GM19328 (cell line): ENCODE measurements around the gene ARHGDIB.
A peak's percentile ranks its signal among the peaks of the same experiment; 100 is the strongest.

Experiments used
- ATAC-seq: cut with Tn5 transposase; IDR thresholded peaks from one replicate; pipeline ENCODE4 v1.9.1; 2021; ENCODE audit warnings: mild to moderate bottlenecking, moderate library complexity; ENCODE audit not compliant: unreplicated experiment

ARHGDIB gene

DNA sequence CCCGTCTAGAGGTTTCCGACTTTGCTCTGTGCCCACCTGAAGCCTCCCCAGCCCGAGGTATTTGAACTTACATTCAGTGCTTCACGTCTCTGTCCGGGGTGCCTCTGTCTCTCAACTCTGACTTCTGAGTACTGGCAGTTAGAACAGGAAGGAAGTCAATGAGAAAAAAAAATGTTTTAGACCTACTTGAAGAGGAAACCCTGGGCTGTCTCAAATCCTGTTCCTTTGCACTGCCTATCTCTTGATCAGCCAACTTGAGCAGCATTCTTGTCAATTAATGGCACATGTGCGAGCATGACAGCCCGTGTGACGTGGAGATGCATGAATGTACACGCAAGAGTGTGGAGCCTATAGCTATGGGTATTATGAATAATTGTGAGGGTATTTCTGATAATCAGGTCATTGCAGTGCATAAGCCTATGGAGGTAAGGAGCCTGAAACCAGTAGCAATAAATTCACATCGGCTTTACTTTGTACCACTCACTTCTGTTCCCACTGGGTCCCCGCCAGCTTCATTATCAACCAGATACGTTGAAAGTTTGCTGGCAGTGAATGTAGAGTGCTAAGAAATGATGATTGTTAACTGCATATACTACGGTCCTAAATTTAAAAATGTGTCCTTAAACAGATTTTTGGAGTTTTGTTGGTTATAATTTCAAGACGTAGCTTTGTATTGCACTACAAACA, at the start of gene ARHGDIB:
Gene ARHGDIB (minus strand): TSS at position 136 of the 687 bp plus-strand sequence. CDS start 10,889 bp downstream, outside the sequence.
- peak; percentile 63 for ATAC-seq

DNA sequence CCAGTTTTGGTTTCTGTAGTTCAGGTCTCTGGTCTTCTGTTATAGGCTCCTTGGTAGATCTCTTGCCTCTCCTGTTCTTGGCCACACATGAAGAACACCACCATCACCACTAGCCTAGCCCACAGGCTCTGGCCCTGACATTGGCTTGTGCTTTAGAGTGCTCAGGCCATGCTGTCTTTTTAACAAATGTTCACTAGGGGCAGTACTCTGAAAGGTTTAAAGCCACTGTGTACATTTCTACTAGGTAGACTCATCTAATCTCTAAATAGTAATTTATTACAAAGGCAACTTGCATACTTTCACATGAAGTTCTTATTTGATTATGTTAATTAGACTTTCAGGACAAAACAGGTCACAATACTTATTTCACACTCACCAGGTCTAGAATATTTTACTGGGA, 49.8 kb upstream of the ARHGDIB start:
- ATAC-seq: peak; percentile 55

DNA sequence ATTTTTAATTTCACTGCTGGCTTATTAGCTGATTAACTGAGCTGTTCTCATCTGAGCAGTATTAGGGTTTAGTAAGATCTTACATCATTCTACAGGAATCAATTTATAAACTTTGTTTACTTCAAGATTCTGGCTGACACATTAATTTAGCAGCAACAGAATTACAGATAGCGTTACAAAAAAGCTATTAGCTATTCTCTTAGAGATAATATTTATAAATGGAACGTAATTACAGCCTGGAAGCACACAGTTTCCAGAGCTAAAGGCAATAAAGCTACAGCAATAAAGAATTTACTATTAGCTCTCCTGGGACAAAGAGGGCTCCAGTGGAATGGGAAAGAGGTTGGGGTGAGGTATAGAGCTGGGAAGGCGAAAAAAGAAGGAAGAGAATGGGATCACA, 46.1 kb upstream of the ARHGDIB start:
- no peak for ATAC-seq

DNA sequence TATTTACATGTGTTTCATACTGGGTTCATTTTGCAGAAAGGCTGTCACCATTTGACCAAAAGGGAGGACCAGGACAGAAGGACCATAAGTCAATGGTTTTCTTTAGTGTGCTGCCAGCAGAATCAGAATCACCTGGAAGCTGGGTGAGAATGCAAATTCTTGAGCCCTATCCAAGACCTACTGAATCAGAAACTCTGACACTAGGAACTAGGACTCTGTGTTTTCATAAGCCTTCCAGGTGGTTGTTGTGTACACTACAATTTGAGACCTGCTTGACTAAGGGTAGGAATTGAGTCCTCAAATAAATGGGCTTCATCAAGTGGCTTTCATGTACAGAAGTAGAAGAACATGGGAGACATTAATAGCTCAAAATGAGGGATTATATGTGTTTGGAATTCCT, 43.7 kb upstream of the ARHGDIB start:
- no peak for ATAC-seq

DNA sequence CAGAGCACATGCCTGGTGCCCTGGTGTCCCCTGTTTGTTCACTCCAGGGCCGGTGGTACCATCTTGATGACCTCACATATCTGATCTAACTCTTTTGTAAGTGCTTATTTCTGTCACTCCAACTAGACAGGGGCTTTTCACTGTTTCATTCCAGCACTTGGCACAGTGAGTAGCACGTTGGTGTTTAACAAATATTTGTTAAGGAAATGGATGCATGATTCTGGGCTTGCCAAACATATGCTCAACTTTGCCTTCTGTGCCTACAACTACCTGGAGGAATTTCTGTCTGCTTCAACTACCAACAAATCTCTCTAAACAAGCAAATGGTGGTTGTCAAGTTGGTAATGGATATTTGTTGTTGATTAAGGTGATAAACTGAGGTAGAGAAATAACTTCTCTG, 43.0 kb upstream of the ARHGDIB start:
- ATAC-seq: no peak

DNA sequence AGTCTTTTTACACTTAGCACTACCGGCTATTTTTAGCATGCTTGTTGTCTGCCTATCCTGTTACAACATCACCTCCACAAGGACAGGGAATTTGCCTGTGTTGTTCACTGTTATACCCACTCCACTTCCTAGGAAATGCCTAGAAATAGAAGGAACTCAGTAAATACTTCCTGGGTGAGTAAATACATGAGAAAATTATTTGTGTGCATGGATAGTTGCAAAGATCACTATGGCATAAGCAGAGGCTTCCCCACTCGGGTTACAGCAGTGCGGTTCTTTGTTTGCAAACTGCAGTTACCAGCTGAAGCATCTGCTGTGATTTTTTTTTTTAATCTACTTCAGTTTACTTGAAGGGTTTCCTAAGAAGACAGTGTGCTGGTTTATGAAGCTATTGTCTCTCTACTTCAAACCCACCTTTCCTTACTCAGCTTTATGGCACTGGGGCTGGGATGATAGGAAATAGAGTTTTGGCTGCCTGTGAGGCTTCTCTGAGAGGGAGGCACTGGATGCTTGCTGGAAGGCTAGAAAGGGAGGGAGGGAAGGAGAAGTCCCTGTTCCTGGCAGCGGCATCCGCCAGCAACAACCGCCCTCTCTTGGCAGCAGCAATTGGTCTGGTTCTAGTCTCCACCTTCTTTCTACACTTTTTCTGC, 40.5 kb upstream of the ARHGDIB start:
- no peak for ATAC-seq

DNA sequence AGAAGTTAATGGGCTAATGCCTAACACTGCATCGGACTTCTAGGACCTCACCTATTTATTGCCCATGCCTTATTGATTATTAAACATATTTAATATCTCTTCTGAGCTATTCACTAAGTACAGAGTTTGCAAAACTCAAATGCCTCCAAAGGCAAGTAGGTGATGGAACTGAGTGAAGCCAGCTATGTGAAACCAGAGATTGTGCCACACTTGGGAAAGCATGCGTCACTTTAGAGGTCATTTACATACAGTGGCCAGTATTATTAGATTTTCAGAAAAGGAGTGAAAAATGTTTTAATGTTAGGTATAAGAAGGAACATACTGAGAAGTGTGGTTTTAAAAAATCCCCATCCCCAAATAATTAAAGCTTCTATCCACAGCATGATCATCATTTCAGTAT, 39.2 kb upstream of the ARHGDIB start:
- ATAC-seq: no peak

DNA sequence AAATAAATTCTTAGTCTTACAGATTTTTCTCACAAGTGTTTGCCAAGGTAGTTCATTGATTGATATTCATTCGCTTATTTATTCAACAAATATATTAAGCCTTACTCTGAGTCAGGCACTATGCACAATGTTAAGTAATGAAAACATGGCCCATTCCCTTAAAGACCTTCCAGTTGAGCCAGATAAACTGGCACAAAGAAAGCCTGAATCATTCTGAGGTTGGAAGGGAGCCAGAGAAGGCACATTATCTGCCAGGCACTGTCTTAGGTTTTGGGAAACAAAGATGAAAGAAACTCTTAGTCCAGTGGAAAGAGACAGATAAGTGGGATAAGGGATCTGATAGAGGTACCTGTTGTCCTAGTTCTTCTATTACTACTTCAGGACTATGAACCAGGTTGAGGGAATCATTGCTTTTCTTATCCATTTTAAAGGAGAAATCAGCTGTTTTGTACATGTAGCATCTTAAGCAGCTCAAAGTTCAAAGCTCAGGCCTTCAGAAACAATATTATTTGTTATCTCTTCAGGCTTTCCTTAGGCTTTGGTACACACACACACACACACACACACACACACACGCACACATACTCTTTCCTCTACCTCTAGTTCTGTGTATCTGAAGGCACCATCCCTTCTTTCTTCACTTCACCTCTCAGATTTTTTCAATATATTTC, 38.4 kb upstream of the ARHGDIB start:
- ATAC-seq: no peak

DNA sequence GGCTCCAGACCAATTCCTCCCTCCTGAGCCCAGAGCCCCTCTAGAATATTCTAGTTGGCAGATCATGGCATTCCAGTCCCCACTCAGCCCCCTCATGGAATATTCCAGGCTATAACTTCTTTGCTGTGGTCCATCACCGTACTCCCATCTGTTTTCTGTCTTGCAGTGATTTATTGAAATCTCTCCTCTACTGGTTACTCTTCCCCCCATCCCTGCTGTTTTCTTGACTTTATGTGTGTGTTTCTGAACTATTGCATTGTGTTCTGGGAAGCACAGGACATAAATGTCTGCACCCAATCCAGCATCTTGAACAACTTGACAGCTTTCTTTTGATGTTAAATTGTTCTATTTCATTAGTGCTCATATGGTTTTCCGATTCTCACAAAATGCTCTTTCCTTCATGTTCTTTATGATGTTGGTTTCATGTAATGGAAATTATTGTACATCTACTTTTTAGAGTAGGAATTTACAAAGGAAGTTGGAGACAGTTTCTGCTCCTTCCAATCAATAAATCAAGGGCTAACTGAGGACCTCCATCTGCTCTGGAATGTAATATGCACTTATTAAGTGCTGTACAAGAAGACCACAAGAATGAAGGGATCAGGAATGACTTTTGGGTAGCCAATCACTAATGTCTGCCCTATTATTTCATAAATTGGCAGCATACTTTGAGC, 37.8 kb upstream of the ARHGDIB start:
- no peak for ATAC-seq

DNA sequence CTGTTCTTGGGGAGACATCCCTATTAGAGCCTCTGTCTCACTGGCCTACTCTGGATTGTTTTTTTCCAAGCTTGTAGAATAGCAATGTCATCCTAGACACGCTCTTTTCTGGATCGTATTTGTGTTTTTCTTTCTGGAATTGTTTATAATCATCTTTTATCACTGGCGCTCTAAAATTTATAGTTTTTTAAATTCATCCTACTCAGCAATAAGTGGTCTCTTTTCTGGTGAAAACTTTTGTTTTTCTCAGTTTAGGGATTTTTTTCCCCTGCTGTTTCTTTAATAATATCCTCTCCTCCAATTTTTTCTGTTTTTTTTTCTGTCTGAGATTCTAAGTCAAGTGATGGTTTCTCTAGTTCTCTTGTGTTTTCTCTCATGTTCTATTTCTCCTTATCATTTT, 36.6 kb upstream of the ARHGDIB start:
- no peak for ATAC-seq

DNA sequence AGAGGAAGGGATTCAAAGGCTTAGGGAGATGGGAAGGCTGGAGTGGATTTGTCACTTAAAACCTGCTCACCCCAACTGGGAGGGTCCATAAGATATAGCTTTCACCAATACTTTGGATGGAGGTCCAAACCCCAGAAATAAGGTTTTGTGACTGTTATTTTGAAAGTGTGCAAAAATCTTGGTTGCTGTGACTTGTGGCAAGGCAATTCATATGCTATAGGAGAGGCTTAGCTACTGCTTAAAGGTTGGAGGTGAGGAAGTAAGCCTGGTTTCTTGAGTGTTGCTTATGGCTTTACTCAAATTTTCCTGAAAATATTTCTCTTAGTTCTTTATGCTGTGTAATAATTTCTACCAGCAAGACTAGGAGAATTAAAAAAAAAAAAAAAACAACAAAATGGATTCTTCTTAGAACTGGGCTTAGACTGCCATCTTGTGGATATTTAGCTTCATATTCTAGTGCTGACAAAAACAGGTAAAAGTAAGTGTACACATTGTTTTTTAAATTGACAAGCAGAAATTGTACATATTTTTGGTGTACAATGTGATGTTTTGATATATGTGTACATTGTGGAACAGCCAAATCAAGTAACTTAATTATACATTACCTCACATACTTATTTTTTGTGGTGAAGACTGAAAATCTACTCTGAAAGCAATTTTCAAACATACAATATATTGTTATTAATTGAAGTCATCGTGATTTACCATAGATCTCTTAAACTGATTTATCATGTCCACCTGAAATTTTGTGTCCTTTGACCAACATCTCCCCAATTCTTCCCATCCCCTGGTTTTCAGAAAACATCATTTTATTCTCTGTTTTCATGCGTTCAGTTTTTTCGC, 34.4 kb upstream of the ARHGDIB start:
- ATAC-seq: no peak

DNA sequence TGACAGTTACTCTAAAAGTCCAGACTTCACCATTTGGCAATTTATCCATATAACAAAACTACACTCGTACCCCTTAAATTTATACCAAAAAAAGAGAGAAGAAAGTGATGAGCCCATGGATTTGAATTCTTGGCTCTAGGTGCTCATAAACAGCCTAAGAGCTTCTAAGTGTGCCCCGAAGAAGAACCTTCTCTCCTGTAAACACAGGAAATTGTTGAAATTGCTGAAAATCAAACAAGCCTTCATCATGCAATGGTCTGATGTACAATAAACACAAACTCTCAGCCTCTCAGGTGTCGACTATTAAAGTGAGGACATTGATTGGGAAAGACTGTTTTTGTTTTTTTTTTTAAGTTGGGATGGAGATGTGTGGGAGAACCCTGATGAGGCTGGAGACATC, 33.2 kb upstream of the ARHGDIB start:
- no peak for ATAC-seq

DNA sequence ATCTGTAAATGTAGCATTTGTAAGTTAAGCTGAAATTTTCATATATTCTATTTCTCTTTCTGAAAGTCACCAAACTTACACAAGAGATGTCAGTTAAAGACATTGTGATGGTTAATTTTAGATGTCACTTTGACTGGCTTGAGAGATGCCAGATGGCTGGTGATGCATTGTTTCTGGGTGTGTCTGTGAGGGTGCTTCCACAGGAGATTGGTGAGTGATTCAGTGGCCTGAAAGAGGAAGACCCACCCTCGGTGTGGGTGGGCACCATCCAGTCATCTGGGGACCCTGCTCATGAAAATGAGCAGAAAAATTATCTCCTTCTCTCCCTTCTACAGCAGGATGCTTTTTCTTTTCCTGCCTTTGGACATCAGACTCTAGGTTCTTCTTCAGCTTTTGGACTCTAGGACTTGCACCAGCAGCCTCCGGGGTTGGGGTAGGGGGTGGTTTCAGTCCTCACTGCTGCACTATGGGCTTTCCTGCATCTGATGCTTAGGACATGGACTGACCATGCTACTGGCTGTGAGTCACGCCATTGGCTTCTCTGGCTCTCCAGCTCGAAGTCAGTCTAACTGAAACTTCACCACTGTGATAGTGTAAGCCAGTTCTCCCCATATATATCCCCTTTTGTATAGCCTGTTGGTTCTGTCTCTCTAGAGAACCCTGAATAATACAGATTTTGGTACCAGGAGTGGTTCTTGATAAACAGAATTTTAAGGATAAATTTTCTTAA, 32.3 kb upstream of the ARHGDIB start:
- no peak for ATAC-seq

DNA sequence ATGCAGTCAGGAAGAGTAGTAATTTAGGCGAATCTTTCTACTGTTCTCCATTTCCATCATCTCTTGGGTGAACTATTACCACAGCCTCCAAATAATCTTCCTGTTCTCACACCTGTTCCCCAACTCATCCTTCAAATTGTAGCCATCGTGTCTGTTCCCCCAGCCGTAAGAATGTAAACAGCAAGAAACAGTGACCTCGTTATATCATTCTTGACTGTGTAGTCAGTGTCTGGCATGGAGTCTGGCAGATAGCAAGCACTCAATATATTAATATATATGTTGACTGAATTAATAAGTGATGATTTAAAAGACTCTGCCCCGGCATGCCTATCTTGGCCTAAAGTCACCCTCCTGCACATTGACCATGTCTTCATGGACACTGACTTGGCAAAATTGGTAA, 31.7 kb upstream of the ARHGDIB start:
- no peak for ATAC-seq

DNA sequence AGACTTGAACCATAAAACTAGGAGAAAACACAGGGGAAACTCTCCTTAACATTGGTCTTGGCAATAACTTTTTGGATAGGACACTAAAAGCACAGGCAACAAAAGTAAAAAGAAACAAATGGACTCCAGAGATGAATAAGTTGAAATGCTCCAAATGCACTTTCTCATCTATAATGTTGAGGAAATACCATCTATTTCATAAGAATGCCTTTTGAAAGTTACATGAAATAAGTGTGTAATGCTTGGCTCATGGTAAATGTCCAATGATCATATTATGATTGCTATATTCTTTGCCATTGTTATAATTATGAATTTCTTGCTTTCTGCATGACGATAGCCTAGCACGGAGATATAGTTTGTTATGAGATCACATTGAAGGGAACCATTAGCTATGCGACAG, 31.3 kb upstream of the ARHGDIB start:
- ATAC-seq: no peak

DNA sequence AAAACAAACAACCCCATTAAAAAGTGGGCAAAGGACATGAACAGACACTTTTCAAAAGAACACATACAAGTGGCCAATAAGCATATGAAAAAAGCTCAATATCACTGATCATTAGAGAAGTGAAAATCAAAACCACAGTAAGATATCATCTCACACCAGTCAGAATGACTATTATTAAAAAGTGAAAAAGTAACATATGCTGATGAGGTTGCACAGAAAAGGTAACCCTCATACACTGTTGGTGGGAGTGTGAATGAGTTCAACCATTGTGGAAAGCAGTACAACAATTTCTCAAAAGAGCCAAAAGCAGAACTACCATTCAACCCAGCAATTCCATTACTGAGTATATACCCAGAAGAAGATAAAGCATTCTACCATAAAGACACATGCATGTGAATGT, 29.7 kb upstream of the ARHGDIB start:
- ATAC-seq: no peak

DNA sequence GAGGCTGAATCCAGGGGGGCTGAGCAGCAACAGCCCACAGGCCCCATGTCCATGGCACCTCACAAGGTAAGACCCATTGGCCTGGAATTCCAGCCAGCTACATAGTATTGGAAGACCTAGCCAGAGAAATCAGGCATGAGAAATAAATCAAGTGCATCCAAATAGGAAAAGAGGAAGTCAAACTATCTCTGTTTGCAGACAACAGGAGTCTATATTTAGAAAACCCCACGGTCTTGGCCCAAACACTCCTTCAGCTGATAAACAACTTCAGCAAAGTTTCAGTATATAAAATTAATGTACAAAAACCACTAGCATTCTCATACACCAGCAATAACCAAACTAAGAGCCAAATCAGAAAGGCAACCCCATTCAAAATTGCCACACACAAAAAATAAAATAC, 28.4 kb upstream of the ARHGDIB start:
- peak; percentile 50 for ATAC-seq

DNA sequence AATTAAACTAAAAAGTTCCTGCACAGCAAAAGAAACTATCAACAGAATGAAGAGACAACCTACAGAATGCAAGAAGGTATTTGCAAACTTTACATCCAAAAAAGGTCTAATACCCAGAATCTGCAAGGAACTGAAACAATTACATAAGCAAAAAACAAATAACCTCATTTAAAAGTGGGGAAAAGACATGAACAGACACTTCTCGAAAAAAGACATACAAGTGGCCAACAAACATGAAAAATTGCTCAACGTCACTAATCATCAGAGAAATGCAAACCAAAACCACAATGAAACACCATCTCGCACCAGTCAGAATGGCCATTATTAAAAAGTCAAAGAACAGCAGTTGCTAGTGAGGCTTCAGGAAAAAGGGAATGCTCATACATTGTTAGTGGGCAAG, 26.6 kb upstream of the ARHGDIB start:
- ATAC-seq: no peak

DNA sequence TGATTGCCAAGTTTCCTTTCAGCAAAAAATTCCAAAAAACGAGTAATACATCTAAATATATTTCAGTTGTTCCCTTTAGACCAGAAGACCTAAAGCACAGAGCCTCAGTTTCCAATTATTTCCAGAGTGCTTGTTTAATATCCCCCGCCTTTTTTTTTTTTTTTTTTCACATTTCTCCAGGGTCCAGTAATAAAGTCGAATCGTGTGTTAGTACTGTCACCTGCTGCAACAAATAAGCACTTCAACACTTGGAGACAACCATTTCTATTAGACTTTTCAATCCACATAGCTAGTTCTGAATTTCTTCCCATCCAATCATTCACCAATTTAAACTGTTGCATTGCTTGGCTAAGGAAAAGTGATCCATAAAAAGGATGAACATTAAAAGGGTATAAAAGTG, 25.0 kb upstream of the ARHGDIB start:
- no peak for ATAC-seq

DNA sequence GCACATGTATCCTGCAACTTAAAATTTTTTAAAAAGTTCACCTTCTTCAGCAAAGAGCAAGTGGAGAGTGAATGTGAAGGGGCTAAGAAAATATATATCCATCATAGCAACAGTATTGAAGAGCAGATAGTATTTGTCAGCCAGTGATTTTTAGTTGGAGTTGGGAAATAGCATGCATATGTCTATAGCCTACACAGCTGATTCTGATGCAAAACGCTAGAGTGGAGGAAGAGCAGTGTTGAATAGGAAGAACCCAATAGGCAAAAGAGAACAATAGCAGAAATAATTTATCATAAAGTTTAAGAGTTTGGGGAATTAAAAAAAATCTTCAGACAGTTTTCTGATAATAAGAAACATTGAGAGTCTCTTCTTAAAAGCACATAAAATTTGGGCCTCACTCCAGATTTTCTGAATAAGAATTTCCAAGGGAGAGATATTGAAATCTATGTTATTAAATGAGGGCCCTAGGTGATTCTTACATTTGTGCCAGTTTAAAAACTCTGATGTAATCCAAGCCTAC, 23.4 kb upstream of the ARHGDIB start:
- ATAC-seq: no peak
